H1 (cell line): Measurements from ENCODE around the gene ELMOD1. TPM values are rescaled to one million over a fixed set of nuclear protein-coding genes. Genes with fewer than 3 reads are reported as not detected.

Source experiments
- CTCF ChIA-PET: fragments of 300-600 bp; sonication (Branson Sonifier 250); formaldehyde crosslinking; loops from one replicate; lab custom pipeline; 2021; ENCODE audit not compliant: partially characterized antibody; lab: Charles Lee
- POLR2A ChIA-PET: fragments of 300-600 bp; sonication (Branson Sonifier 250); formaldehyde crosslinking; loops from one replicate; lab custom pipeline; 2021; ENCODE audit warnings: inconsistent platforms; ENCODE audit not compliant: partially characterized antibody; lab: Charles Lee
- DNase-seq, 2 experiments: peaks; one replicate each; pipeline versions ENCODE4 v3.0.0 to v3.0.0-alpha.2; 2010 to 2022; ENCODE audit warnings: low spot score in 2 of 2, low read depth in 1 of 2, mixed read lengths in 1 of 2
- FAIRE-seq: peaks from 2 replicates; lab custom pipeline; 2011; peaks lifted over from hg19 to GRCh38; lab: Jason Lieb, UNC
- H2AFZ ChIP-seq: 2 replicates; pipeline ENCODE4 v1.8.1; 2012; ENCODE audit warnings: low read length, inconsistent platforms
- H2AK5ac ChIP-seq: 2 replicates; pipeline ENCODE4 v1.6.1; 2013; ENCODE audit warnings: low read depth, low read length
- H2BK120ac ChIP-seq: replicated peaks from 2 replicates; pipeline ENCODE3; 2013; ENCODE audit warnings: low read depth, low read length, inconsistent platforms
- H2BK12ac ChIP-seq: 2 replicates; pipeline ENCODE4 v1.6.1; 2013; ENCODE audit warnings: low read depth, low read length
- H2BK15ac ChIP-seq: 2 replicates; pipeline ENCODE4 v1.6.1; 2013; ENCODE audit warnings: low read length
- H2BK20ac ChIP-seq: 2 replicates; pipeline ENCODE4 v1.6.1; 2013; ENCODE audit warnings: low read length
- H2BK5ac ChIP-seq: 2 replicates; pipeline ENCODE4 v1.6.1; 2013; ENCODE audit warnings: low read depth, low read length
- H3K14ac ChIP-seq: 2 replicates; pipeline ENCODE4 v1.6.1; 2013; ENCODE audit warnings: inconsistent platforms; ENCODE audit not compliant: insufficient read length
- H3K18ac ChIP-seq: 2 replicates; pipeline ENCODE4 v1.6.1; 2013; ENCODE audit warnings: low read length; ENCODE audit errors: extremely low read depth
- H3K23ac ChIP-seq: 2 replicates; pipeline ENCODE4 v1.6.1; 2013; ENCODE audit warnings: inconsistent platforms; ENCODE audit not compliant: insufficient read length
- H3K23me2 ChIP-seq: 2 replicates; pipeline ENCODE4 v1.6.1; 2013; ENCODE audit warnings: low read depth, low read length
- H3K27ac ChIP-seq: 2 replicates; pipeline ENCODE4 v1.6.1; 2011; ENCODE audit warnings: low read depth, low read length, inconsistent platforms
- H3K27me3 ChIP-seq, 4 experiments: replicated peaks in 1 of 4; 1 replicate in 1 of 4; 2 replicates in 3 of 4; pipeline versions ENCODE4 v1.6.1 to v1.8.1; 2011 to 2013; ENCODE audit warnings: low read length in 3 of 4, mild to moderate bottlenecking in 3 of 4, inconsistent platforms in 2 of 4, mixed read lengths in 2 of 4, moderate library complexity in 1 of 4; ENCODE audit not compliant: control insufficient read depth in 3 of 4, insufficient read depth in 3 of 4; ENCODE audit errors: extremely low read depth in 1 of 4
- H3K36me3 ChIP-seq, 4 experiments: 2 replicates each; pipeline versions ENCODE4 v1.6.1 to v1.8.1; 2011 to 2013; ENCODE audit warnings: mild to moderate bottlenecking in 4 of 4, low read length in 3 of 4, moderate library complexity in 2 of 4, control low read depth in 1 of 4, inconsistent platforms in 1 of 4; ENCODE audit not compliant: insufficient read depth in 4 of 4, control insufficient read depth in 2 of 4
- H3K4ac ChIP-seq: replicated peaks from 2 replicates; pipeline ENCODE3; 2013; ENCODE audit warnings: low read length, low read depth, mixed read lengths, inconsistent platforms; ENCODE audit not compliant: insufficient read length
- H3K4me1 ChIP-seq, 4 experiments: replicated peaks in 1 of 4; 1 replicate in 1 of 4; 2 replicates in 3 of 4; pipeline versions ENCODE4 v1.6.1 to v1.8.1; 2011 to 2013; ENCODE audit warnings: low read length in 3 of 4, inconsistent platforms in 2 of 4, mixed read lengths in 1 of 4; ENCODE audit not compliant: insufficient read depth in 4 of 4, control insufficient read depth in 3 of 4
- H3K4me2 ChIP-seq, 2 experiments: 2 replicates each; pipeline versions ENCODE4 v1.6.1 to v1.8.1; 2011 to 2013; ENCODE audit warnings: low read depth in 2 of 2, low read length in 2 of 2, control low read depth in 1 of 2, inconsistent platforms in 1 of 2, mild to moderate bottlenecking in 1 of 2; ENCODE audit not compliant: insufficient read depth in 1 of 2
- H3K4me3 ChIP-seq, 4 experiments: fragments of 200-600, 300-600 bp in 1 of 4; sonication (generic), shearing (Covaris generic), sonication (Bioruptor Twin) in 1 of 4; 2 replicates each; pipeline versions ENCODE4 v1.5.1 to v1.8.1; 2011 to 2016; ENCODE audit warnings: low read length in 4 of 4, low read depth in 3 of 4, control low read depth in 2 of 4, inconsistent platforms in 2 of 4, mild to moderate bottlenecking in 2 of 4, mixed read lengths in 1 of 4, moderate library complexity in 1 of 4; ENCODE audit not compliant: insufficient read depth in 2 of 4; ENCODE audit errors: extremely low read depth in 1 of 4
- H3K56ac ChIP-seq: replicated peaks from 2 replicates; pipeline ENCODE3; 2013; ENCODE audit warnings: low read depth, mild to moderate bottlenecking, mixed read lengths, low read length, inconsistent platforms; ENCODE audit not compliant: insufficient read length
- H3K79me1 ChIP-seq: 2 replicates; pipeline ENCODE4 v1.6.1; 2013; ENCODE audit warnings: low read depth, low read length, control low read depth
- H3K79me2 ChIP-seq, 2 experiments: 2 replicates each; pipeline versions ENCODE4 v1.6.1 to v1.8.1; 2012 to 2013; ENCODE audit warnings: low read length in 2 of 2, mild to moderate bottlenecking in 2 of 2, inconsistent platforms in 1 of 2; ENCODE audit not compliant: insufficient read depth in 2 of 2, control insufficient read depth in 1 of 2
- H3K9ac ChIP-seq, 4 experiments: replicated peaks in 1 of 4; 1 replicate in 1 of 4; 2 replicates in 3 of 4; pipeline versions ENCODE4 v1.6.1 to v1.8.1; 2011 to 2013; ENCODE audit warnings: low read depth in 3 of 4, low read length in 3 of 4, control low read depth in 2 of 4, mild to moderate bottlenecking in 2 of 4, moderate library complexity in 2 of 4, inconsistent platforms in 1 of 4; ENCODE audit errors: extremely low read depth in 1 of 4
- H3K9me3 ChIP-seq, 2 experiments: 2 replicates each; pipeline versions ENCODE4 v1.6.1 to v1.8.1; 2012 to 2013; ENCODE audit warnings: mild to moderate bottlenecking in 2 of 2, moderate library complexity in 2 of 2, control low read depth in 1 of 2, inconsistent platforms in 1 of 2, low read depth in 1 of 2, low read length in 1 of 2, mixed read lengths in 1 of 2; ENCODE audit not compliant: insufficient read depth in 2 of 2
- H4K20me1 ChIP-seq, 2 experiments: replicated peaks in 1 of 2; 2 replicates each; pipeline versions ENCODE3 to v1.8.1; 2011 to 2013; ENCODE audit warnings: inconsistent platforms in 2 of 2, low read length in 2 of 2, mild to moderate bottlenecking in 1 of 2; ENCODE audit not compliant: insufficient read depth in 2 of 2, control insufficient read depth in 1 of 2
- H4K5ac ChIP-seq: 2 replicates; pipeline ENCODE4 v1.6.1; 2013; ENCODE audit warnings: low read length, low read depth, mixed read lengths, inconsistent platforms; ENCODE audit not compliant: insufficient read length
- H4K8ac ChIP-seq: 2 replicates; pipeline ENCODE4 v1.8.0; 2013; ENCODE audit warnings: mild to moderate bottlenecking, moderate library complexity, low read length, inconsistent platforms; ENCODE audit not compliant: insufficient read depth; ENCODE audit errors: extremely low read depth
- H4K91ac ChIP-seq: replicated peaks from 2 replicates; pipeline ENCODE3; 2013; ENCODE audit warnings: low read length, mixed read lengths, inconsistent platforms; ENCODE audit not compliant: insufficient read length
- RXRA ChIP-seq: IDR thresholded peaks from 2 replicates; pipeline ENCODE4 v1.6.1; 2011; ENCODE audit warnings: low read depth, mild to moderate bottlenecking, low read length, moderate library complexity; ENCODE audit not compliant: insufficient read depth
- WGBS, 2 experiments: shearing (Covaris generic) in 1 of 2; methylation state at CpG; one replicate each; pipeline versions ENCODE4 v1.1.6 to v1.1.7; 2013 to 2015; ENCODE audit warnings: low lambda C conversion rate in 2 of 2, mixed read lengths in 2 of 2, inconsistent platforms in 1 of 2, low coverage in 1 of 2, missing lambda C conversion rate in 1 of 2; ENCODE audit not compliant: insufficient replicate concordance in 2 of 2, insufficient coverage in 1 of 2, insufficient read length in 1 of 2; ENCODE audit errors: extremely low coverage in 1 of 2, missing lambda C conversion rate in 1 of 2; 5-methylcytosine and 5-hydroxymethylcytosine counted together
- polyA plus RNA-seq, 7 experiments: library from polyadenylated mRNA; depleted of rRNA in 3 of 7; stranded (reverse) in 5 of 7; unstranded in 2 of 7; fragments of >200 nt in 5 of 7; fragments of 200-250 nt in 2 of 7; gene quantifications; 1 replicate in 5 of 7; 2 replicates in 1 of 7; 4 replicates in 1 of 7; pipeline versions ENCODE4 v1.2.1 to v1.2.3, GENCODE V29; 2011 to 2013; ENCODE audit warnings: missing spikeins in 2 of 7, mixed read lengths in 2 of 7
- total RNA-seq: library from RNA; stranded (reverse); fragmentation: NEBNext Ultra II Directional; extraction: Animal tissue kit (Norgen Biotek cat#: 25700); gene quantifications from 2 replicates; pipeline ENCODE4 v1.2.1, GENCODE V29; 2021
- TF ChIP-seq, protein P1 (sequence below), 3 experiments: IDR thresholded peaks; 1 replicate in 2 of 3; 2 replicates in 1 of 3; pipeline versions ENCODE4 v1.5.1 to v1.6.1; 2011; ENCODE audit warnings: low read length in 3 of 3, mild to moderate bottlenecking in 3 of 3, inconsistent platforms in 2 of 3, low read depth in 1 of 3, moderate library complexity in 1 of 3; ENCODE audit not compliant: insufficient read depth in 1 of 3; ENCODE audit errors: control extremely low read depth in 1 of 3

Gene ELMOD1
- total and polyA plus RNA-seq, 2 of the 8 experiments (the other 6 are each of a cell fraction or from before 2014, with no cell fraction given), result 0.47 to 1.6 TPM

DNA sequence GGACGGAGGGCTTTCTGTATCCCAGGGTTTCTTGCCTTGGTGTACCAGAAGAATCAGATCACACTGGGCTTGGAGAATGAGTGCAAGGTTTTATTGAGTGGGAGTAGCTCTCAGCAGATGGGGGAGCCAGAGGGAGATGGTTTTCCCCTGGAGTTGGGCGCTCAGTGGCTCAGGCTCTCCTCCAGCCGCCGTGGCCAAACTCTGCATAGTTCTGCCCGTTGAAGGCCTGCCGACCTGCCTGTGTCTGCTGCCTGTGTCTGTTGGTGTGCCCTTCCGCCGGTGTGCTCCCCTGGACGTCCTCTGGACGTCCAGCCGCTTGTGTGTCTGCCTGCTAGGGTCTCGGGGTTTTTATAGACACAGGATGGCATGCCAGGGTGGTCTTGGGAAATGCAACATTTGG is 20.9 kb upstream of the ELMOD1 start:
- H3K4me1 ChIP-seq, result peaks cover 0 to 6% (median 2%) of the 10 kb centered on the region in 4 experiments; a peak in 1 of 7 replicates
- H3K27ac ChIP-seq, result no peak overlapping the region
- no peak overlapping the region for H2BK20ac ChIP-seq
- TF ChIP-seq, protein P1, sequence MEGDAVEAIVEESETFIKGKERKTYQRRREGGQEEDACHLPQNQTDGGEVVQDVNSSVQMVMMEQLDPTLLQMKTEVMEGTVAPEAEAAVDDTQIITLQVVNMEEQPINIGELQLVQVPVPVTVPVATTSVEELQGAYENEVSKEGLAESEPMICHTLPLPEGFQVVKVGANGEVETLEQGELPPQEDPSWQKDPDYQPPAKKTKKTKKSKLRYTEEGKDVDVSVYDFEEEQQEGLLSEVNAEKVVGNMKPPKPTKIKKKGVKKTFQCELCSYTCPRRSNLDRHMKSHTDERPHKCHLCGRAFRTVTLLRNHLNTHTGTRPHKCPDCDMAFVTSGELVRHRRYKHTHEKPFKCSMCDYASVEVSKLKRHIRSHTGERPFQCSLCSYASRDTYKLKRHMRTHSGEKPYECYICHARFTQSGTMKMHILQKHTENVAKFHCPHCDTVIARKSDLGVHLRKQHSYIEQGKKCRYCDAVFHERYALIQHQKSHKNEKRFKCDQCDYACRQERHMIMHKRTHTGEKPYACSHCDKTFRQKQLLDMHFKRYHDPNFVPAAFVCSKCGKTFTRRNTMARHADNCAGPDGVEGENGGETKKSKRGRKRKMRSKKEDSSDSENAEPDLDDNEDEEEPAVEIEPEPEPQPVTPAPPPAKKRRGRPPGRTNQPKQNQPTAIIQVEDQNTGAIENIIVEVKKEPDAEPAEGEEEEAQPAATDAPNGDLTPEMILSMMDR (IDR thresholded peaks at IDR 0.05; ENCODE audit: control extremely low read depth in 1 of 3, insufficient read depth in 1 of 3, low read depth in 1 of 3, low read length in 3 of 3), result peak in 1 of 3 experiments; percentile 0; a peak in 1 of 4 replicates
- no peak for TF ChIP-seq RXRA
- no peak overlapping the region for H3K18ac ChIP-seq
- no peaks in the 10 kb centered on the region for H3K27me3 ChIP-seq
- peak overlapping the region; percentile 71; the same call in 1 of the 2 replicates for H4K8ac ChIP-seq
- DNase-seq, result no peak
- no peak overlapping the region for H3K56ac ChIP-seq
- 88% methylated on average over 12 of the region's 12 CpGs; no CpG with 5 or more reads in 1 of the 2 experiments for WGBS, 2 experiments
- no peak overlapping the region for H3K4ac ChIP-seq
- H3K9me3 ChIP-seq, result no peaks in the 10 kb centered on the region
- no peak for FAIRE-seq
- H2AK5ac ChIP-seq, result no peak overlapping the region
- POLR2A ChIA-PET, result no interaction called here
- peaks cover 0 to 1% of the 10 kb centered on the region in 2 experiments; a peak in 1 of 4 replicates for H3K79me2 ChIP-seq
- no peak overlapping the region for H3K9ac ChIP-seq
- no peak overlapping the region for H2BK5ac ChIP-seq
- no peaks in the 10 kb centered on the region for H3K79me1 ChIP-seq
- no peak overlapping the region for H2BK15ac ChIP-seq
- no peak overlapping the region for H3K14ac ChIP-seq
- CTCF ChIA-PET, result interaction anchor here (1.0 to 25.0 kb wide), 4 partner anchors 11 to 115 kb away, joined by 5 to 398 read pairs (median 5); no protein-coding TSS in a partner anchor
- H4K5ac ChIP-seq, result no peak overlapping the region
- no peak overlapping the region for H3K4me2 ChIP-seq
- no peak overlapping the region for H2BK120ac ChIP-seq
- no peak overlapping the region for H3K23ac ChIP-seq
- H4K20me1 ChIP-seq, result no peaks in the 10 kb centered on the region
- H2AFZ ChIP-seq, result peak overlapping the region; percentile 35
- peaks cover 6% of the 10 kb centered on the region for H3K23me2 ChIP-seq
- no peak overlapping the region for H4K91ac ChIP-seq
- H3K36me3 ChIP-seq, result no peaks in the 10 kb centered on the region
- H2BK12ac ChIP-seq, result no peak overlapping the region
- no peak overlapping the region for H3K4me3 ChIP-seq
